GM18870 (cell line): ENCODE data around the gene ARHGAP24.
"Not testable (repeated sequence)": the region's sequence is repeated elsewhere in the genome, so short reads cannot be mapped to it uniquely, and the experiment has no call there.

Experiments
- ATAC-seq: cut with Tn5 transposase; IDR thresholded peaks from one replicate; pipeline ENCODE4 v1.9.1; 2021; ENCODE audit warnings: moderate library complexity; ENCODE audit not compliant: unreplicated experiment

Gene ARHGAP24

DNA sequence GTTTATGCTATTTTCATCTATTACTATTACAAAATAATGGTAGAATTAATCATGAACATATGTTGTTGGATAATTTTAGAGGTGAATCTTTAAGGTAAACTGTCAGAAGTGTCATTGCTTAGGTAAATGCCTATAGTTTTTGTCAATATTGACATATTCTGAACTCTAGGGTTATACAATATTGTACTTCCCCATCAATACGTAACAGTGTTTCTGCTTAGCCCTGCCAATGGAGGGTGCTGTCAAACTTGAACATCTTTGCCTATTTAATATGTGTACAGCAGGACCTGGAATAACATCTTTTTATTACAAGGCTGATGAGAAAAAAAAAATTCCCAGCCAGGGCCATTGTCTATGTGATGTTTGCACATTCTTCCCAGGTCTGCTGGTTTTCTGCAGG, 40.8 kb downstream of the ARHGAP24 start:
- no peak for ATAC-seq

DNA sequence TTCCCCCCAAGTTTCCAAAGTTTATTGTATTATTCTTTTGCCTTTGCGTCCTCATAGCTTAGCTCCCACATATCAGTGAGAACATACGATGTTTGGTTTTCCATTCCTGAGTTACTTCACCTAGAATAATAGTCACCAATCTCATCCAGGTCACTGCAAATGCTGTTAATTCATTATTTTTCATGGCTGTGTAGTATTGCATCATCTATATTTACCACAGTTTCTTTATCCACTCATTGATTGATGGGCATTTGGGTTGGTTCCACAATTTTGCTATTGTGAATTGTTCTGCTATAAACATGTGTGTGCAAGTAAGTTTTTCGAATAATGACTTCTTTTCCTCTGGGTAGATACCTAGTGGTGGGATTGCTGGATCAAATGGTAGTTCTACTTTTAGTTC, 43.6 kb downstream of the ARHGAP24 start:
- ATAC-seq: not testable (repeated sequence)

DNA sequence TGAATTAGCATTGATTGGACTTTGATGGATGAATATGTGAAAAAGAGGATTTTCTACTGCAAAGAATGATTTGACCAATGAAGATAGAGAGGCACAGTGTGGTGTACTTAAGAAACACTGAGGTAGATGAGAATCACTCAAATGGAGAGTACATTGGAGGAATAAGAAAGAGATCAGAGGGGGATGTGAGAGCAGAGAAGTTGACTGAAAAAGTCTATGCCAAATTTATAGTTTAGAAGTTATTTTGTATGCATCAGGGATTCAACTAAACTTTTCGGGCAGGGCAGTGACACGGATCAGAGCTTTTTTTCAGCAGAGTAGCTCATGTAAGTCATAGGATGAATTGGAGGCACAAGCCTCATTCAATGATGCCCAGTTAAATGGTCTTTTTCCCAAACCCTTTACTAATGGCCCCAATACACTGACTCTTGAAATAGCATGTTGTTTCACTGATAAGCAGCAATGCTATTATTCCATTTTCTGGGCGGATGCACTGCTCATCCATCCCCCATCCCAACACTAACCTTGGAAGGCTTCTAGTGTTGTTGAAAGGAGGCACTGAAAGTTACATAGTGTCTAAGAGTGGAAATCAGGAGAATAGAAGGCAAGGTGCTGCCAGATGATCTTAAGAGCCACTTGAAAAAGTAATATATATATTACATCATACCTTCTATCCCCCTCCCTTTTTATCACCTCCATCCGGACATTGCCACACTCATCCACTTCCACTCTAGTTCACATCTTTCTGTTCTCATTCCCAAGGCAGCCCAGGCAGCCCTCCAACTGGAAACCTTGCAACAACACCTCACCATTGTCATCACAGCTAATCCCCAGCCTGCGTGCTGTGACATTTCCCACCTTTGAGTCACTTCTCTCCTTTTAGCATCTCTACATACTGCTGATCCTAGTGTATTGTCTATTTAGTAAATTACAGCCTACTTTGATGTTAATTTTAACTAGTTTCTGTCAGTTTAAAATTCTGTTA, 46.1 kb downstream of the ARHGAP24 start:
- no peak for ATAC-seq

DNA sequence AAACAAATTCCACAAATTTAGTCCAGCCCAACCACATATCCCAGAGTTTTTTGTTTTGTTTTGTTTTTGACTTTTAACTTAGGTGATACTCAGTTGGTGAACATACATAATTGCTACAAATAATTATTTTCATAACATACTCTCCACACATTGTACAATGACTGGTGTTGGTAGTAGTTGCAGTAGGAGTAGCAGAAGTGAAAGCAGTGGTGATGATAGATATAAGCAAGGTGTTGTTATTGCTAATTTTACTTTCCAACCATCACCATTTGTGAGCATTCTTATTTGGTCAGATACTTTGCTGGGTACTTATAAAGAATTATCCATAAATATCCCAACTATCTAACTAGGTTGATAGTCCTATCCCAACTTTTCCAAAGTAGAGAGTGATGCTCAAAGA, 47.3 kb downstream of the ARHGAP24 start:
- ATAC-seq: peak; percentile 60

DNA sequence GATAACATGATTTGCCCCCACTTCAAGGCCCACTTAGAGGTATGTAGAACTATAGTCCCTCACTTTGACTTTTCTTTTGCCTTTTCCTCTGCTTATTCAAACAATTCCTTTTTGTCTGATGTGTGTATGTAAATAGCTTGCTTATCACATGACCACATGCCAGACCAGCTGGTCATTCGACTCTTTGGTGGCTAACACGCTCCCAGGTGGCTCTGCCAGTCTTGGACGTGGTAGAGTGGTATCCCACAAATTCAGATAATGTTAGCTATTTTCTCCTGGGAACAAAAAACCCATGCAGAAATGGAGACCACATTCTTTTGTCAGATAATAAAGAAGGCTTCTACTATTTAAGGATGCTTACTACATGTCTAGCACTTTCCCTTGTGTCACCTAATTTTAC, 47.9 kb downstream of the ARHGAP24 start:
- ATAC-seq: no peak

DNA sequence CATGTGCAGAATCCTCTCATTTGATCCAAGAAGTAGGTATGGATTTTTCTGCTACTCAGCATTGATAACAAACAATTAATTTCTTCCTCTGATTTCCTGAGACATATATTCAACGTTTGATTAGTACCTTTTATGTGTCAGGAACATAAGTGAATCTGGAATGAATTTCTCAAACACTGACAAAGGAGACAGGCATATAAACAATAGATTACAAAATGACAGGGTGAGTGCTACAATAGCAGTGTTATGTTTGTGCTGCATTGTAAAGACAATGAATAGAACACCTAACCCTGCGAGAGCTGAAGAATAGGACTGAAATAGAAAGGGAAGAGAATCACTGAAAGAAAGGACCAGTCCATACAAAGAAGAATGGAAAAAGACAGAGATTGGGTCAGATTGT, 52.9 kb downstream of the ARHGAP24 start:
- ATAC-seq: no peak

DNA sequence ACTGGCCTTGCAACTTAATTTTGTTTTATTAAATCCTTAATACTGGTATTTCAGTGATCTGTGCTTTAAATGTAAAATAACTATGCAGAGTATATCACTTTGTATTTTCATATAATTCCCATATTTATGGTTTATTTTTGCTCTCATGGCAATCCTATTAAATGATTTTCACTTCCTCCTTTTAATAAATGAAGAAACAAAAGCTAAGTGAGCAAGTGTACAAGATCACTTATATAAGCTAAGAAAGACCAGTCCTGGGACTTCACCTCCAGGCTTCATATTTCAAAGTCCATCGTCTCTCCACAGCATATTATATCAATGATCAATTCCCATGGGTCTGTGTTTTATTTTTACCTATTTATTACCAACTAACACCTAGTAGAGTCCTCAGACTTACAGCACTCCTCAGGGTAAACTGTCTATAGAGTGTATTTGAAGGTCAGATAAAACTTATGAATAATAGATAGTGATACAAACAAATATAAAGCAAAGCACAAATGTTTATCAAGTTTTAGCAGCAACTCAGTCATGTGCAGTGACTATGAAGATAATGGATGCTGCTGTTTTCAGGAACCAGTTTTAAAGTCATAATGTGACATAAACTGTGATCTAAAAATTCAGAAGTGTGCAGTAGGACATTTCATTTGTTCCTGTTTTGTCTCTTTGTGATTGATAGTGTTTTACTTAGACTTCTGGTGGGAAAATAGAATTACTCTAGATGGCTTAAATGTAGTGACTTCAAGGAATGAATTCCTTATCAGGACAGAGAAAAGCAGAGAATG, 56.8 kb downstream of the ARHGAP24 start:
- no peak for ATAC-seq

DNA sequence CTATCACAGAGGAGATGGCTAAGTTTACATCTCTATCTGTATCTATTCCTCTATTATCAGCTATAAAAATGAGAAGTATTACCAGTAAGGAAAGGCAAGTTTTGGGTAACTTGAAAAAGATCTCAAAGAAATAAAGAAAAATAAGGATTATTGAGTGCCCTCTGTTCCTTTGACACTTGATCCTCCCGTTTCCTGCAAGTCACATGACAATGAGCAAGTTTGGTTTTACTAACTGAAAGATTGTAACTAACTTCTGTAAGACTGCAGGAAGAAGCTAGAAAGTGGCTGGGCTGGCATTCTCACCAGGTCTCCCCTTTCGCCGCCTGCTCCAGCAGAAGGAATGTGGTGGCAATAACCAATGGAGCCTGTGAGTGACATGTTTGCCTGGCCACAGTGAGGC, 59.2 kb downstream of the ARHGAP24 start:
- ATAC-seq: no peak

DNA sequence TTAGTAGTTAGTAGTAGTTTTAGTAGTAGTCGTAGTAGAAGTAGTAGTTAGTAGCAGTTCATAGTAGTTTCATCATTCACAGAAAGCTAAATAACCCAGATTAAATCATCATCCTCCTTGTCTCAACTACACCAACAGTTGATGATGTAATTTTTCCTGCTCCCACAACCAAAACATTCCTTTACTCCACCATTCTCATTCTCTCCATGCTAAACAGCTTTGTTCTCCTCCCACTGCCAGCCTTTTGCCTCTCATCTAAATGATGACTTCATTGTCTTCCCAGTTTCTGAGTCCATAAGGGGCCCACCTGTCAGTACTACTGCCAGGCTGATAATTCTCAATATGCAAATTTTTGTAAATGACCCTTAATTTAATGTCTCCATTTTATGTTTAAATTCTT, 68.9 kb downstream of the ARHGAP24 start:
- ATAC-seq: no peak

DNA sequence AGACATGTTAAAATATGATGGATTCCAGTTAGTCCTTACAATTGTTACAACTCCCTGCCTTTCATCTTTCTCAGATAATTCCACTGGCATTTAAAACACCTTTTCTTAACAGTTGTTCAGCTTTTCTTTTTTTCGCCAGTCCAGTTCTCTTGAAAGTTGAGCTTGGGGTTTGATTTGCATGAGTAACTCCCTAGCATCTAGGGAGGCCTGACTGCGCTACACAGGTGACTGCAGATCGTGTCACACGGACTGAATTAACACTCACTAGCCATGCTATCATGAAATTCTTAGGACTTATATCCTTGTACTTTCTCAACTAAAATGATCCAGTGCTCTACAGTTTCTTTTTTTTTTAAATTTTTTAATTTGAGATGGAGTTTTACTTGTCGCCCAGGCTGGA, 69.8 kb downstream of the ARHGAP24 start:
- ATAC-seq: no peak

DNA sequence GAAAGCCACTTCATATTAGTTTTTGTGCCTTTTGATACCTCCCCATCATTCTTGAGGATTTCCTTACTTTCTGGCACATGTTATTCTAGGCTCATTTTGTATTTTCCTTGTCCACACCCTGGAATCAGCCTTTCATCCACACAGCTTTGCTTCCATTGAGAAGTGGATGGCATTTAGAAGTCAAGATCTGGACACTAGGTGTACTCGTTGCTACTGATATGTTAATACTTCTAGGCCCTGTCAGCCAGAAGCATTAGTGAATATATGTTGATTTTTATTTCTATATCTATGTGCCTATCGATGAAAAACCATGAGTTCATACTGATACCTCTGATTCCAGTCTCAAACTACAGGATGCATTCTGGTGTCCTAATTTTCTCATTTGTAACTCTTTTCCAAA, 73.2 kb downstream of the ARHGAP24 start:
- ATAC-seq: no peak

DNA sequence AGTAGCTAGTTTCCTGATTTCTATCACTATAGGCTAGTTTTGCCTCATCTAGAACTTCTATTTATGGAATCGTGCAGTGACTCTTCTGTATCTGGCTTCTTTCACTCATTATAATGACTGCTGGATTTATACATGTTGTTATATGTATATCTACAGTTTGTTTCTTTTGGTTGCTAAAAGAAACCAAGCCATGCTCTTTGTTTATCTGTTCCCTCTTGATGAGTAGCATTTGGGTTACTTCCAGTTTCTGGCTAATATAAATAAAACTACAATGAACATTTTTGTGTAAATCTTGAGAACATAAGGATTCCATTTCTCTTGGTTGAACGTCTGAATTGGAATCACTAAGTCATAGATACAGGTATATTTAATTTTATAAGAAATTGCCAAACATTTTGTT, 73.9 kb downstream of the ARHGAP24 start:
- ATAC-seq: no peak

DNA sequence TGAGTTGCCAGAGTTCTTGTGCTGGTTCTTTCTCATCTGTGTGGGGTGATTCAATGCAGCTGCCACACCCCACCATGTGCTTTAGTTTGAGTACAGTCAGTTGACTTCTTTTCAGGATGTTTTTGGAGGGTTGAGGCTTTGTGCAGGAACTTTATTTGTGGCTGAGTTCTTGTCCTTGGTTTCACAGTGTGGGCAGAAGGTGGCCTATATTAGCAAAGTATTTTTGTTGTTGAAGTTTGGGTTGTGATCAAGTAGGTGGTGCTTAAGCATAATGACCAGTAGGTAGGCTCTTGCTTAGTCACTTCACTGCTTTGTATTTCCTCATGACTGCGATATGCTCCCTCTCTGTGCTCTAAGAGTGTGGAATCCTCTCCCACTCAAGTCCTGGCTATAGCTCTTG, 80.3 kb downstream of the ARHGAP24 start:
- peak; percentile 32 for ATAC-seq

DNA sequence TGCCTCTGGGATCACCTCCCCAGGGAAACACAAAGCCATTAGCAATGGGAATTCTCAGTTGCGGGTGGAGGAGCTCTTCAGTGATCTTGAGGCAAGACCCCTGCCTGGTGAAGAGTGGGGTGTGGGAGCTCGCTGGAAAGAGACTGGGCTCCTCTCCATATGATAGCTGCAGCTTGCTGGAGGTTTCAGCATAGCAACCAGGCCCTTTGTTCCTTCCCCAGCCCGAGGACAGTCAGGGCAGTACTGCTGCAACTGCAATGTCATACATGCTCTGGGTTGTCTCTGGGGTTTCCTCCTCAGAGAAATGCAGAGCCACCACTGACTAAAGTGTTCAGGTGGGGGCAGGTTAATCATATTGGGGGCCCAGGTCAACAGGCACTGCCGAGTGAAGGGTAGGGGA, 81.3 kb downstream of the ARHGAP24 start:
- ATAC-seq: peak; percentile 31

DNA sequence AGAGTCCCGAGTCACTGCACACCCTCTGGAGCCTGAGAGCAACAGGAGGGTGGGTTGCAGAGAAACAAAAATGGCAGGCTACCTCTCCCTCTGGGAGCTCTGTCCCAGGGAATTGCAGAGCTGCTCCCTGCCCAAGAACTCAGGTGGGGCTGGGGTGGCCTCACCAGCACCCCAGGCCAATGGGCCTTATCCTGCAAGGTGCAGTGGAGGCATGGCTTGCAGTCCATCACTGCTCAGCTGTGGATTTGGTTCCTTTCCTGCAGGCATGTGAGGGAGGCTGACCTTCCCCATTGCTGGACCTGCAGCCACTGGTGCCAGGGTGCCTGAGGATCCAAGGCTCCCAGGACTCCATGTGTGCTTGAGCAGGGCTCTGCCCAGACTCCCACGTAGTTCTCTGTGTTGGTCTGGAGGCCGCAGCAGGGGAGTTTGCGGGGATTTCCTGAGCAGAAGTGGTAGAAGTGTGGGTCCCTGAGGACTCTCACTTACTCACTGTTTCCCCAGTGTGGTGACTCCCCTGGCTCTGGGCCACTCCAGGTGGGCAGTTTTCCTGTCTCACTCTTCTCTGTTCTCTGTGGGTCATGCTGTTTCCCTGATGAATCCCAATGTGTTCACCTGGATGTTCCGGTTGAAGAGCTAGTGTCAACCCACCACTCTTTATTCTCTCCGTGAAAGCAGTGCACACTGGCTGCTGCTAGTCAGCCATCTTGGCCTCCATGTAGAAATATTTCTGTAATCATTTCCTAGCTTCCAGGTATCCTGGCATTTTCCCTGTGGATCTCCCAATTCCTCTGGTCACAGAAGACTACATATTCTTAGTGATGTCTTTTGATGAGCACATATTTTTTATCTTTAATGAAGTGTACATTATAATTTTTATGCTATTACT, 82.3 kb downstream of the ARHGAP24 start:
- peak; percentile 91 for ATAC-seq

DNA sequence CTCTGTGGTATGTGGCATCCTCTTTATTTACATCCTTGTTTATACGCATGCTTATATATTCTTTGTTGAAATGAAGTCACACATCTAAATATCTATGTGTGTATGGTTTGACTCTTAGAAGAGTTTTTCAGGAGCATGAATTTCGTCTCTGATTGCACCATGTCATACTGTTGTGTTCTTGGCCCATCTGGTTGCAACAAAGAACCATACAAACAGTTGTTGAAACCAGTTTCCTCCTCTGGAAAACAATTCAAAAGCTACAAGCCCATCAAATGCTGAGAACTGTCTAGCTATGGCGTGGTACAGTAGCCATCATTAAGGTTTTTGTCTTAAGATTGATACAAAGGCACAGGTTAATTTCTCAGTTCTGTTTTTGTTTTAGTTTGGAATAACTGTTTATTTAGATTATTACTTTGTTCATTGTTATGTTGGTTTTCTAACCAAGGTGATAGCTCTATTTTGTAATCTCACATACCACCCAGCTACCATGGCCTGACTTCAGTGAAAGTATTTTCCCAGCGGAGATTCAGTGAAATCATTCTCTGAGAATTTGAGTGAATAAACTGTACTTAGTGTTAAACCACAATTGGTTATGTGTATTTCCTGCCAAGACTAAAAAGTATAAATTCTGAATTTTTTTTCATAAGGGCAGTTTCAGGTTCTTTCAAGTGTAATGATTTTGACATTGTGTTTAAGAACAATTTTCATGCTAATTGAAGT, 91.0 kb downstream of the ARHGAP24 start:
- no peak for ATAC-seq

DNA sequence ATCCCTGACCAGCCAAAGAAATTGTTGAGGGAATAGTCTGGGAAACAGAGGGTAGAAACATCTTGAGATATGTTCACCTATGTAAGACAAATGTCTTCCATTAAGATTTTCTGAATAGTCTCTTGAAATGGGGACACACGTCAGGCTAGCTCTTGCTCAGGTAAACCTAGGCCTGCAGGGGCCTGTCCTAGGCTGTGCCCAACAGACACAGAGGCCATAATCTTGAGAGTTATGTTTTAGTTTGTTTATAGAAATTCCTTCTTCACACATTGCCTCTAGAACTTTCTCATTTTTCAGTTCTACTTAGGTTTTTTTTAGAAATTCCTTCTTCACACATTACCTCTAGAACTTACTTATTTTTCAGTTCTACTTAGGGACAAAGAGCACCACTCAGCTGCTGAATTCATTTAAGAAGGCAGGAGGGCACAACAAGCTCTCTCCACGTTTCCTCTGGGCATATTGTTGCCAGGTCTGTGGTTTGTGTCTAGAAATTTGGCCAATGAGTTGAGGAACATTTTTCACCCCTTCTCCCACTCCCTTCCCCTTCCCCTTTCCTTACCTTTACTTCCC, 94.9 kb downstream of the ARHGAP24 start:
- peak; percentile 49 for ATAC-seq

DNA sequence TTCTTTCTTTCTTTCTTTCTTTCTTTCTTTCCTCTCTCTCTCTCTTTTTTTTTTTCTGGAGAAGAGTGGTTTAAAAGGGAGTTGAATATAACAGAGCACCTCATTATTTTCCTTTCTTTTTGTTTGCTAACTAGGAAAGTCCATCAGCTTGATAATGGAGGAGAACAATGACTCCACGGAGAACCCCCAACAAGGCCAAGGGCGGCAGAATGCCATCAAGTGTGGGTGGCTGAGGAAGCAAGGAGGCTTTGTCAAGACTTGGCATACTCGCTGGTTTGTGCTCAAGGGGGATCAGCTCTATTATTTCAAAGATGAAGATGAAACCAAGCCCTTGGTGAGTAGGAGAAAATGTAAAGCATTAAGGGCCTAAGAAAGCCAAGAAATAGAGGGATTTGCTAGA, 95.4 kb downstream of the ARHGAP24 start:
- ATAC-seq: no peak

DNA sequence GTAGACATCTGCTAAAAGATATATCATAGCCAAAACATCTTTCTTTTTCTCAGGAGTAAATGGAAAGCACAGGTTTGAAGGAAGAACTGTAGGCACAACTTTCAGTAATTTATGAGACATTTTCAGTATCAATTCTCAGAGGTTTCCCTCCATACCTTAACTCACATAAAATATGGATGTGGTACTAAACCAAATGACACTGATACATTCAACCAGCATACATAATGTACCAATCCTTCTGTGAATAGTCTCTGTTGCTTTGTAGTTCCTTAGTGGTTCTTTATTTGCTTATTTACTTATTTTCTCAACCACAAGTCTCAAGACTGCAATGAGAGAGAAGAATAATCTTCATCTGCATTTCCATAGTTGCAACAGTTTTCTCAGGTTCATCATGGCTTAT, 96.1 kb downstream of the ARHGAP24 start:
- no peak for ATAC-seq

DNA sequence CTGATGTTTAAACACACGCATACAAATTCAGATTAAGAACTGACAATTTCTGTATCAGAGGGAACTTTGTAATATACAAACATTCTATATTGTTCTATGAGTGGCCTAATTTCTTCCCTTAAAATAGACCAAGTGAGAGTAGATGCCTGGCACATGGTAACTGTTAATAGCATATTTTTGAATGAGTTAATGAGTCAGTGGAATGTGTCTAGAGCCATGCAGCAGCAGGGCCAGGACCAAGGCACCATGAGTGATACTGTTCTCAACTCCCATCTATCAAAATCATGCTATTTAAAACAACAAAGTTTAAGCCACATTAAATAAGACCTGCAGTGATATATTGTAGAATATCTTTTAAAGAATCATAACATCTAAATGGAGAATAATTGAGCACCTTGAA, 98.3 kb downstream of the ARHGAP24 start:
- ATAC-seq: no peak
